ENCODE data around the gene FAM110C. TPM values are rescaled to one million over a fixed set of nuclear protein-coding genes. Genes with fewer than 3 reads are reported as not detected.

Gene FAM110C
- total RNA-seq, 4 donors from 2014 or later, result 10.7 to 22.0 (median 17.6) TPM

DNA sequence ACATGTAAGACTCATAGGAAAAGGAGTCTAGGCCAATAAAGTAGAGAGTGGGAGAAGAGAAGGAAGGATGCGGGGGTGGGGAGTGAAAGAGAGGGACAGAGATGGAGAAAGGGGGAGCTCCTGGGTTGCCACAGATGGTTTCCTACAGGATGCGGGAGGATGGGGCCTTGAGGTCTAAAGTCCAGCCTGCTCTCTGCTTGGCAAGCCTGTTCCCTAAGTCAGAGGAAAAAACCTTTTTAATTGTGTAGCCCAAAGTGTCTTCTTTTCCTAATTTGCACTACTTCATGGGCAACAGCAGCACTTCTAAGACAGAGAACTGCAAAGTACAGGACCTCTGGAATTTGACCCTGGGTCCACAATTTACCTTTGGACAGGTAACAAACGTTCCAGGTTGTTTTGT is 1.4 kb upstream of the FAM110C start:
- DNase-seq (ENCODE audit: low spot score in 2 of 2), result no peak
- TF ChIP-seq EP300 (IDR thresholded peaks at IDR 0.05), result no peak
- TF ChIP-seq POLR2AphosphoS5 (IDR thresholded peaks at IDR 0.05), result no peak
- TF ChIP-seq POLR2A (IDR thresholded peaks at IDR 0.05), result no peak
- TF ChIP-seq, protein P1, sequence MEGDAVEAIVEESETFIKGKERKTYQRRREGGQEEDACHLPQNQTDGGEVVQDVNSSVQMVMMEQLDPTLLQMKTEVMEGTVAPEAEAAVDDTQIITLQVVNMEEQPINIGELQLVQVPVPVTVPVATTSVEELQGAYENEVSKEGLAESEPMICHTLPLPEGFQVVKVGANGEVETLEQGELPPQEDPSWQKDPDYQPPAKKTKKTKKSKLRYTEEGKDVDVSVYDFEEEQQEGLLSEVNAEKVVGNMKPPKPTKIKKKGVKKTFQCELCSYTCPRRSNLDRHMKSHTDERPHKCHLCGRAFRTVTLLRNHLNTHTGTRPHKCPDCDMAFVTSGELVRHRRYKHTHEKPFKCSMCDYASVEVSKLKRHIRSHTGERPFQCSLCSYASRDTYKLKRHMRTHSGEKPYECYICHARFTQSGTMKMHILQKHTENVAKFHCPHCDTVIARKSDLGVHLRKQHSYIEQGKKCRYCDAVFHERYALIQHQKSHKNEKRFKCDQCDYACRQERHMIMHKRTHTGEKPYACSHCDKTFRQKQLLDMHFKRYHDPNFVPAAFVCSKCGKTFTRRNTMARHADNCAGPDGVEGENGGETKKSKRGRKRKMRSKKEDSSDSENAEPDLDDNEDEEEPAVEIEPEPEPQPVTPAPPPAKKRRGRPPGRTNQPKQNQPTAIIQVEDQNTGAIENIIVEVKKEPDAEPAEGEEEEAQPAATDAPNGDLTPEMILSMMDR (IDR thresholded peaks at IDR 0.05), result no peak

GRCh38 chr2:47346-47725 is 1.0 kb upstream of the FAM110C start:
- DNase-seq (ENCODE audit: low spot score in 2 of 2), result no peak
- H3K36me3 ChIP-seq, result no peaks in the 10 kb centered on the region
- H3K9me3 ChIP-seq, result no peaks in the 10 kb centered on the region
- TF ChIP-seq, protein P1 (IDR thresholded peaks at IDR 0.05), result no peak
- TF ChIP-seq POLR2AphosphoS5 (IDR thresholded peaks at IDR 0.05) (no peak), EP300 (IDR thresholded peaks at IDR 0.05) (no peak), POLR2A (IDR thresholded peaks at IDR 0.05) (no peak)
- H3K4me3 ChIP-seq, result peak overlapping the region; percentile 72
- peak overlapping the region; percentile 52 for H3K27ac ChIP-seq
- H3K4me1 ChIP-seq, result peaks cover 36% of the 10 kb centered on the region
- 42% methylated on average over 14 of the region's 14 CpGs for WGBS
- H3K27me3 ChIP-seq, result peaks cover 32% of the 10 kb centered on the region

More for the DNA sequence above, 1.4 kb upstream of the FAM110C start:
- Histone ChIP-seq H3K27ac (no peak overlapping the region), H3K4me3 (no peak overlapping the region), H3K36me3 (no peaks in the 10 kb centered on the region), H3K27me3 (peaks cover 32% of the 10 kb centered on the region), H3K4me1 (peaks cover 36% of the 10 kb centered on the region), H3K9me3 (no peaks in the 10 kb centered on the region)
- 71% methylated on average over 3 of the region's 3 CpGs for WGBS

GRCh38 chr2:46131-46470 is 204 bp downstream of the FAM110C start:
- Histone ChIP-seq H3K27me3 (peaks cover 32% of the 10 kb centered on the region), H3K36me3 (no peaks in the 10 kb centered on the region), H3K27ac (peak overlapping the region; percentile 52), H3K9me3 (no peaks in the 10 kb centered on the region), H3K4me1 (peaks cover 36% of the 10 kb centered on the region), H3K4me3 (peak overlapping the region; percentile 72)
- DNase-seq (ENCODE audit: low spot score in 2 of 2), result no peak
- TF ChIP-seq EP300 (IDR thresholded peaks at IDR 0.05), result no peak
- TF ChIP-seq, protein P1 (IDR thresholded peaks at IDR 0.05), result no peak
- no CpG with 5 or more reads among the region's 52 CpGs for WGBS

GRCh38 chr2:45342-46130 is 769 bp downstream of the FAM110C start:
- Histone ChIP-seq H3K4me1 (peaks cover 36% of the 10 kb centered on the region), H3K36me3 (no peaks in the 10 kb centered on the region), H3K9me3 (no peaks in the 10 kb centered on the region), H3K4me3 (peak overlapping the region; percentile 72), H3K27ac (peak overlapping the region; percentile 52), H3K27me3 (peaks cover 32% of the 10 kb centered on the region)
- TF ChIP-seq POLR2AphosphoS5 (IDR thresholded peaks at IDR 0.05), result no peak
- TF ChIP-seq EP300 (IDR thresholded peaks at IDR 0.05), result no peak
- TF ChIP-seq, protein P1 (IDR thresholded peaks at IDR 0.05), result no peak
- no peak for TF ChIP-seq POLR2A (IDR thresholded peaks at IDR 0.05)
- WGBS, result 0% methylated on average over 1 of the region's 76 CpGs
- no peak for DNase-seq (ENCODE audit: low spot score in 2 of 2)

- Histone ChIP-seq H3K27ac (peak overlapping the region; percentile 52), H3K4me1 (peaks cover 36% of the 10 kb centered on the region), H3K4me3 (peak overlapping the region; percentile 72), H3K27me3 (peaks cover 32% of the 10 kb centered on the region), H3K9me3 (no peaks in the 10 kb centered on the region), H3K36me3 (no peaks in the 10 kb centered on the region)
- WGBS, result 35% methylated on average over 6 of the region's 6 CpGs
- TF ChIP-seq, protein P1 (IDR thresholded peaks at IDR 0.05), result no peak
- TF ChIP-seq EP300 (IDR thresholded peaks at IDR 0.05) (no peak), POLR2A (IDR thresholded peaks at IDR 0.05) (no peak), POLR2AphosphoS5 (IDR thresholded peaks at IDR 0.05) (no peak)
- DNase-seq (ENCODE audit: low spot score in 2 of 2), result no peak
These were observed 1.5 kb downstream of the FAM110C start for GRCh38 chr2:44748-45341.

All from suprapubic skin (tissue), 4 donors.